Mammary microvascular endothelial cell (primary cell): Measurements from ENCODE around the gene DNASE1L1. TPM values are rescaled to one million over a fixed set of nuclear protein-coding genes. Genes with fewer than 3 reads are reported as not detected.

Source experiments
- total RNA-seq: library from RNA; depleted of rRNA; stranded (reverse); fragments of >200 nt; gene quantifications from 2 replicates; pipeline ENCODE4 v1.2.3, GENCODE V29; 2015

DNASE1L1 gene
- 98.5 and 105 TPM in 2 replicates for total RNA-seq

DNA sequence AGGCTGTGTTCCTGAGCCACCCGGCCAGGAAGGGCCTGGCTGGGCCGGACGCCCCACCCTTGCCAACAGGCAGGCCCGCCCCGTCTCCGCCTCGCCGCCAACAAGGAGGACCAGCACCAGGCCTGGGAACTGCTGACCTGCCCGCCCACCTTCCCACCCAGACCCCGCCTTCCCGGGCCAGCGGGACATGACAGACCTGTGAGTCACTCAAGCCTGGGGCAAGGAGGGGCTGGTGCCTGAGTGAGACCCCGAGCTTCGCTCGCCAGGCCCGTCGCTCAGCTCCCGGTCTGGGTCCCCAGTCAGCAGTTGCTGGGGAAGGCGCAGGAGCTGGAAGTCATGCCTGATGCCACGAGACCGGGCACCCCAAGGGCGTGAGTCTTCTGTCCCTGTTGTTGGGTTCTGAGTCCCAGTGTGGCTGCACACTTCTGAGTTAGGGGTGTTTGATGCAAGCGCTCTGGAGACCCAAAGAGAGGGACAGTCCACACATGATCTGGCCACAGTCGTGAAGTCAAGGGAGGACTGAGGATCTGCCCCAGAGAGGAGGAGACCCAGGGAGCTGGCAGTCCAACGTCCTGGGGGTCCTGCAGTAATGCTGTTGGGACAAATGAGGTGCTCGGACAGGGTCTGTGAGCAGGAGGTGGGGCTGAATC, at the start of gene DNASE1L1:
TSS of gene DNASE1L1 (minus strand) at position 33 of the 650 bp plus-strand sequence. CDS start 3,686 bp downstream, outside the sequence.

GRCh38 chrX:154458116-154458953, 49.3 kb upstream of the DNASE1L1 start, which contains the start of gene PLXNA3:
Gene PLXNA3, plus strand, starts transcription at chrX:154458281. Its CDS starts 1,903 bp downstream, at chrX:154460184.

GRCh38 chrX:154443992-154444754, 35.1 kb upstream of the DNASE1L1 start, which contains the start of gene FAM50A:
Gene FAM50A, plus strand, starts transcription at chrX:154444141. Its CDS starts 95 bp downstream, at chrX:154444236.

GRCh38 chrX:154436983-154437752, 28.1 kb upstream of the DNASE1L1 start, which contains the start of gene GDI1:
Gene GDI1, plus strand, starts transcription at chrX:154437154. Its CDS starts 101 bp downstream, at chrX:154437255.

GRCh38 chrX:154428176-154429171, 19.4 kb upstream of the DNASE1L1 start, which contains the start of gene ATP6AP1:
Gene ATP6AP1, plus strand, starts transcription at chrX:154428677. Its CDS starts 16 bp downstream, at chrX:154428693.

GRCh38 chrX:154397888-154398667, 11.0 kb downstream of the DNASE1L1 start, which contains the start of gene RPL10:
Gene RPL10, plus strand, starts transcription at chrX:154398377. Its CDS starts 143 bp downstream, at chrX:154398520.

DNA sequence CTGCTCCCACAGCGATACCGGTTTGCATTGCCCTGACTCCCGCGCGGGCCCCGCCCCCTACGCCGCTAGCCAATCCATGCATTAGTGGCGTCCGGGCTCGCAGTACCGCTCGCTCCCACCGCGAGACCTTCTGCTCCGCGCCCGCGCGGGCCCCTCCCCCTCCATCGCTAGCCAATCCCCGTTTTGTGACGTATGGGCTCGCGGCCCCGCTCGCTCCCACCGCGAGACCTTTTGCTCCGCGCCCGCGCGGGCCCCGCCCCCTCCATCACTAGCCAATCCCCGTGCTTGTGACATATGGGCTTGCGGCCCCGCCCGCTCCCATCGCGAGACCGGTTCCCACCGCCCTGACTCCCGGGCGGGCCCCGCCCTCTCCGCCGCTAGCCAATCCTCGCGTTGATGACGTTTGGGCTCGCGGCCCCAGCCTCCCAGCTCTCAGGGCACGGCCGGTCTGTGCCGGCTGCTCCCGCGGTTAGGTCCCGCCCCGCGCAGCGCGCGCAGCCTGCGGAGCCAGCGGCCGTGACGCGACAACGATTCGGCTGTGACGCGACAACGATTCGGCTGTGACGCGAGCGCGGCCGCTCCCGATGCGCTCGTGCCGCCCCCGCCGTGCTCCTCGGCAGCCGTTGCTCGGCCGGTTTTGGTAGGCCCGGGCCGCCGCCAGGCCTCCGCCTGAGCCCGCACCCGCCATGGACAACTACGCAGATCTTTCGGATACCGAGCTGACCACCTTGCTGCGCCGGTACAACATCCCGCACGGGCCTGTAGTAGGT, 30.1 kb downstream of the DNASE1L1 start, which contains the start of gene EMD:
TSS of gene EMD (plus strand) at position 497 of the 770 bp plus-strand sequence. CDS start at position 687, 190 bp downstream.

DNA sequence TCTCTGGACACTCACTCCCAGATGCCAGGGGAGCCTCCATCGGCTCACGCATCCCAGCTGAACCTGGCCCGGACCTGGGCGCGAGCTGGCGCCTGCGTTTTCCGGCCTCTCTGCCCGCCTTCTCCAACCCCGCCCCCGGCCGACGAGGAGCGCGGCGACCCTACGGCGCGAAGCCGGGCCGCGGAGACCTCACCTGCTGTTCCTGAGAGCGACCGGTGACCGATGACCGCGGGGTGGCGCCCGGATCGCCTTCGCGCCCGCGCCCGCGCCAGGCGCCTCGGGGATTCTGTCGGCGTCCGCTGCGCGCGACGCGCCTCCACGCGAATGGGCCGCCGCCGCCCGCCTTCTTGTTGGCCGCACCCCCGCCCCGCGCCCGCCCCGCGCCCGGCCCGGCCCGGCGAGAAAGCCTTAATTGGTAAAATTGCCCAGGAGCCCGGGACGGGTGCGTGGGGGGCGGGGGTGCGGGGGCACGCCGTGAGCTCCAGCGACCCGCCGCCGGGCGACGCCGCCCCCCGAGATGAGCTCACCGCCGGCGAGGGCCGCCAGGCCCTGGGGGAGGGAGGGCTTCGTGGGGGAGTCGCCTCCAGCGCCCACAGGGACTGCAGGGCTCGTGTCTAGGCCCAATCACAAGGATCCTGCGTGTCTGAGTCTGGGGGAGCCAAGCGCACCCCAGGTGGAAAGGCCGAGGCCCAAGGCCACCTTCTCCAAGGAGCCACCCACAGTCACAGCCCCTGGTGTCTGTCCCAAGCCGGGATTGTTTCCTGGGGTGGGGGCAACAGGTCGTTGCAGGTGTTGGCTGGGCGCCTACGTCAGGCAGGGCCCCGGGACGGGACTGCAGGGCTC, 34.5 kb downstream of the DNASE1L1 start, which contains the start of gene FLNA:
TSS of gene FLNA (minus strand) at position 322 of the 843 bp plus-strand sequence. CDS start 3,389 bp downstream, outside the sequence.

Other genes with a start within 250 kb of the DNASE1L1 start
- gene OPN1MW, start 226.7 kb downstream of the DNASE1L1 start, total RNA-seq, result not detected in 2 replicates
- gene OPN1MW2, start 189.5 kb downstream of the DNASE1L1 start, total RNA-seq, result not detected in 2 replicates
- gene OPN1MW3, start 151.7 kb downstream of the DNASE1L1 start, total RNA-seq, result not detected in 2 replicates
- gene TEX28, start 114.1 kb downstream of the DNASE1L1 start, total RNA-seq, result not detected in 2 replicates
- 0.07 and 0.44 TPM in 2 replicates for gene TKTL1, start 113.5 kb downstream of the DNASE1L1 start, total RNA-seq
- gene FLNA, start 34.6 kb downstream of the DNASE1L1 start, total RNA-seq, result 1,675 and 1,864 TPM in 2 replicates
- gene EMD, start 30.0 kb downstream of the DNASE1L1 start, total RNA-seq, result 61.8 and 75.8 TPM in 2 replicates
- gene RPL10, start 10.9 kb downstream of the DNASE1L1 start, total RNA-seq, result 5,610 and 5,786 TPM in 2 replicates
- gene TAFAZZIN, start 2.3 kb upstream of the DNASE1L1 start, total RNA-seq, result 22.0 and 22.3 TPM in 2 replicates
- 69.8 and 73.5 TPM in 2 replicates for gene ATP6AP1, start 19.4 kb upstream of the DNASE1L1 start, total RNA-seq
- gene GDI1, start 27.9 kb upstream of the DNASE1L1 start, total RNA-seq, result 67.5 and 88.0 TPM in 2 replicates
- gene FAM50A, start 34.9 kb upstream of the DNASE1L1 start, total RNA-seq, result 57.8 and 62.8 TPM in 2 replicates
- gene PLXNA3, start 49.0 kb upstream of the DNASE1L1 start, total RNA-seq, result 4.5 and 4.9 TPM in 2 replicates
- gene LAGE3, start 70.0 kb upstream of the DNASE1L1 start, total RNA-seq, result 39.2 and 46.4 TPM in 2 replicates
- 45.2 and 53.7 TPM in 2 replicates for gene UBL4A, start 77.4 kb upstream of the DNASE1L1 start, total RNA-seq
- gene SLC10A3, start 81.4 kb upstream of the DNASE1L1 start, total RNA-seq, result 35.6 and 40.2 TPM in 2 replicates
- 26.4 and 27.4 TPM in 2 replicates for gene FAM3A, start 107.0 kb upstream of the DNASE1L1 start, total RNA-seq
- gene G6PD, start 137.6 kb upstream of the DNASE1L1 start, total RNA-seq, result 75.2 and 82.4 TPM in 2 replicates
- gene IKBKG, start 138.4 kb upstream of the DNASE1L1 start, total RNA-seq, result 17.9 and 41.4 TPM in 2 replicates
- gene CTAG1A, start 175.9 kb upstream of the DNASE1L1 start, total RNA-seq, result not detected in 2 replicates
- gene CTAG1B, start 210.0 kb upstream of the DNASE1L1 start, total RNA-seq, result not detected in 2 replicates
- gene CTAG2, start 244.3 kb upstream of the DNASE1L1 start, total RNA-seq, result not detected in 2 replicates